PC-9 (cell line): ENCODE data around the gene PAIP2. TPM values are rescaled to one million over a fixed set of nuclear protein-coding genes. Genes with fewer than 3 reads are reported as not detected.

Source experiments
- BruUV-seq: library from RNA; stranded (reverse); fragments of 400-500 nt; replicated peaks from 2 replicates; lab custom pipeline; 2021; lab: Mats Ljungman, UMichigan
- CTCF ChIA-PET: fragments of 300-600 bp; sonication (Branson Sonifier 250); formaldehyde crosslinking; loops from one replicate; lab custom pipeline; 2022; ENCODE audit warnings: antibody characterized with exemption; lab: Charles Lee
- POLR2A ChIA-PET: fragments of 300-600 bp; sonication (Branson Sonifier 250); formaldehyde crosslinking; loops from one replicate; lab custom pipeline; 2022; ENCODE audit warnings: antibody characterized with exemption; ENCODE audit not compliant: unreplicated experiment; lab: Charles Lee
- DNase-seq, 2 experiments: peaks; one replicate each; pipeline versions ENCODE4 v3.0.0 to v3.0.0-alpha.2; 2015 to 2022; ENCODE audit warnings: mixed read lengths in 1 of 2
- H2AFZ ChIP-seq: fragments of 200-600 bp; sonication (generic); 2 replicates; pipeline ENCODE4 v1.8.1; 2017; ENCODE audit warnings: antibody characterized with exemption
- H3F3A ChIP-seq: fragments of 200-600 bp; sonication (generic); 2 replicates; pipeline ENCODE4 v1.8.1; 2017; ENCODE audit warnings: antibody characterized with exemption, mild to moderate bottlenecking, low read depth; ENCODE audit not compliant: insufficient read depth
- H3K27ac ChIP-seq: fragments of 200-600 bp; sonication (generic); 2 replicates; pipeline ENCODE4 v1.6.1; 2016; ENCODE audit warnings: mixed run types
- H3K27me3 ChIP-seq: fragments of 200-600 bp; sonication (generic); 2 replicates; pipeline ENCODE4 v1.6.1; 2016; ENCODE audit warnings: low read depth, mixed run types; ENCODE audit not compliant: insufficient read depth
- H3K36me3 ChIP-seq: fragments of 200-600 bp; sonication (generic); 2 replicates; pipeline ENCODE4 v1.6.1; 2016; ENCODE audit warnings: low read depth, mixed run types
- H3K4me1 ChIP-seq: fragments of 200-600 bp; sonication (generic); replicated peaks from 2 replicates; pipeline ENCODE4 v1.6.1; 2016; ENCODE audit warnings: mixed run types; ENCODE audit not compliant: insufficient read depth
- H3K4me2 ChIP-seq: fragments of 200-600 bp; sonication (generic); 2 replicates; pipeline ENCODE4 v1.6.1; 2017; ENCODE audit warnings: mixed run types
- H3K4me3 ChIP-seq: fragments of 200-600 bp; sonication (generic); 2 replicates; pipeline ENCODE4 v1.6.1; 2016; ENCODE audit warnings: mixed run types
- H3K79me2 ChIP-seq: fragments of 200-600 bp; sonication (generic); 2 replicates; pipeline ENCODE4 v1.6.1; 2017; ENCODE audit warnings: low read depth, mixed run types
- H3K9me2 ChIP-seq: fragments of 200-600 bp; sonication (generic); 2 replicates; pipeline ENCODE4 v1.8.1; 2017; ENCODE audit warnings: mild to moderate bottlenecking; ENCODE audit not compliant: insufficient read depth
- H3K9me3 ChIP-seq: fragments of 200-600 bp; sonication (generic); 2 replicates; pipeline ENCODE4 v1.8.1; 2016; ENCODE audit warnings: low read depth; ENCODE audit not compliant: insufficient read depth
- H4K20me1 ChIP-seq: fragments of 200-600 bp; sonication (generic); 2 replicates; pipeline ENCODE4 v1.8.1; 2017; ENCODE audit not compliant: insufficient read depth
- EZH2 ChIP-seq: fragments of 200-600 bp; sonication (generic); IDR thresholded peaks from 2 replicates; pipeline ENCODE4 v1.8.0; 2017; ENCODE audit warnings: antibody characterized with exemption, low read depth
- intact Hi-C: fragments of 100-400 bp; cut with micrococcal nuclease; formaldehyde crosslinking; loops from one replicate; pipeline ENCODE4 v1.10.0; 2022; ENCODE audit not compliant: unreplicated experiment
- total RNA-seq: library from RNA; stranded (reverse); gene quantifications from 2 replicates; pipeline ENCODE4 v1.2.3, GENCODE V29; 2021
- TF ChIP-seq, protein P1 (sequence below): fragments of 200-600 bp; sonication (generic); conservative IDR thresholded peaks from 2 replicates; pipeline ENCODE4 v1.6.1; 2017; ENCODE audit warnings: mixed run types, antibody characterized with exemption, mild to moderate bottlenecking, moderate library complexity

Gene PAIP2
- total RNA-seq, 1 experiment from 2014 or later, result 90.5 TPM

DNA sequence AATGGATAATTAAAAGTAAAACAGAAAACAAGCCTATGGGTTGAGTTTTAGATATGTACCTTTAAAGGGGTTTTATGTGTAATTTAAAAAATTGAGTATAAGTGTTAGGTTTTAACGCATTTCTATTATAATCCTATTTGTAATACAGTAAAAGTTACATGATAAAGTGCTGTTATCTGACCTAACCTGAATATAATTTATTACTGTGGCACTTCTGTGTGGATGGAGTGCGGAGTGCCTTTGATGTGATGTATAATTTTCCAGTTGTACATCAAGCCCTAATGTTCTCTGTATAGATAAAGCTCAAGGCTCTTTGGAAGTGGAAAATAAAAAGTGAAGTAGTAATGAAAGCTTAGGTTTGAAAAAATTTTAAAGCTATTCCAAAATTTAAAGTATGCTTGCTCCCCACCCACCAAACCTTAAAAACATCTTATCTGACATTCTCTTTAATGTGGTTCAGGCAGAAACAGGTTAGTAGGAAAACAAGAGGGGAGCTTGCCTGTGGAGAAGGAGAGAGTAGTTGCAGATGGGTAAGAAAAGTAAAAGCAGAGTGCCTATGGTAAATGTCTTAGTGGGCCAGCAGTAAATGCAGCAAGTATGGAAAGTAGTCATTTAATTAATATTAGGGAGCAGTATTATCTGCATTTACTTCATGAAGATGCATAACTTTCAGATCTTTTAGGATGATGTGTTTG lies 44.1 kb upstream of the PAIP2 start:
- no peaks in the 10 kb centered on the region for H3K27me3 ChIP-seq
- no peak overlapping the region for H3K27ac ChIP-seq
- H3K36me3 ChIP-seq, result 0 out of 2 replicates have a peak, but pooled peaks cover 7% of the 10 kb centered on the region
- H4K20me1 ChIP-seq, result peaks cover 82% of the 10 kb centered on the region
- TF ChIP-seq, protein P1, sequence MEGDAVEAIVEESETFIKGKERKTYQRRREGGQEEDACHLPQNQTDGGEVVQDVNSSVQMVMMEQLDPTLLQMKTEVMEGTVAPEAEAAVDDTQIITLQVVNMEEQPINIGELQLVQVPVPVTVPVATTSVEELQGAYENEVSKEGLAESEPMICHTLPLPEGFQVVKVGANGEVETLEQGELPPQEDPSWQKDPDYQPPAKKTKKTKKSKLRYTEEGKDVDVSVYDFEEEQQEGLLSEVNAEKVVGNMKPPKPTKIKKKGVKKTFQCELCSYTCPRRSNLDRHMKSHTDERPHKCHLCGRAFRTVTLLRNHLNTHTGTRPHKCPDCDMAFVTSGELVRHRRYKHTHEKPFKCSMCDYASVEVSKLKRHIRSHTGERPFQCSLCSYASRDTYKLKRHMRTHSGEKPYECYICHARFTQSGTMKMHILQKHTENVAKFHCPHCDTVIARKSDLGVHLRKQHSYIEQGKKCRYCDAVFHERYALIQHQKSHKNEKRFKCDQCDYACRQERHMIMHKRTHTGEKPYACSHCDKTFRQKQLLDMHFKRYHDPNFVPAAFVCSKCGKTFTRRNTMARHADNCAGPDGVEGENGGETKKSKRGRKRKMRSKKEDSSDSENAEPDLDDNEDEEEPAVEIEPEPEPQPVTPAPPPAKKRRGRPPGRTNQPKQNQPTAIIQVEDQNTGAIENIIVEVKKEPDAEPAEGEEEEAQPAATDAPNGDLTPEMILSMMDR, result no peak
- no peak for TF ChIP-seq EZH2
- ChIA-PET POLR2A (no interaction called here), CTCF (no interaction called here)
- H3K4me3 ChIP-seq, result no peak overlapping the region
- no peaks in the 10 kb centered on the region for H3K9me3 ChIP-seq
- peaks cover 28% of the 10 kb centered on the region for H3K4me1 ChIP-seq
- H3K79me2 ChIP-seq, result peaks cover 90% of the 10 kb centered on the region
- no TSS peak for BruUV-seq
- H3F3A ChIP-seq, result peaks cover 36% of the 10 kb centered on the region
- DNase-seq, result no peak
- no peaks in the 10 kb centered on the region for H3K9me2 ChIP-seq
- H2AFZ ChIP-seq, result no peak overlapping the region
- intact Hi-C loops, result no loop called here
- H3K4me2 ChIP-seq, result peak overlapping the region; percentile 53; the same call in 1 of the 2 replicates

DNA sequence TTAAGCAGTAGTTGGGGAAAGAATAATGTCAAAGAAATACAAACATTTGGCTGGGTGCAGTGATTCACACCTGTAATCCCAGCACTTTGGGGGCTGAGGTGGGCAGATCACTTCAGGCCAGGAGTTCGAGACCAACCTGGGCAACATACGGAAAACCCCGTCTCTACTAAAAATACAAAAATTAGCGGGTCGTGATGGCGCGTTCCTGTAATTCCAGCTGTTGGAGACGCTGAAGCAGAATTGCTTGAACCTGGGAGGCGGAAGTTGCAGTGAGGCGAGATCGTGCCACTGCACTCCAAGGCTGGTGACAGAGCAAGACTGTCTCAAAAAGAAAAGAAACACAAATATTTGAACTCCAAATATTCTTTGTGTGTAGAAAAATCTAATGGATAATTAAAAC lies 43.4 kb upstream of the PAIP2 start:
- Histone ChIP-seq H3K36me3 (0 out of 2 replicates have a peak, but pooled peaks cover 7% of the 10 kb centered on the region), H3K27me3 (no peaks in the 10 kb centered on the region), H3K79me2 (peaks cover 97% of the 10 kb centered on the region), H3K9me3 (no peaks in the 10 kb centered on the region), H3K9me2 (no peaks in the 10 kb centered on the region), H3F3A (peaks cover 38% of the 10 kb centered on the region), H2AFZ (no peak overlapping the region), H3K27ac (no peak overlapping the region), H3K4me3 (no peak overlapping the region), H3K4me2 (peak overlapping the region; percentile 53), H3K4me1 (peaks cover 28% of the 10 kb centered on the region), H4K20me1 (peaks cover 89% of the 10 kb centered on the region)
- no TSS peak for BruUV-seq
- no peak for DNase-seq
- TF ChIP-seq, protein P1, result no peak
- no peak for TF ChIP-seq EZH2
- CTCF ChIA-PET, result no interaction called here
- intact Hi-C loops, result no loop called here
- POLR2A ChIA-PET, result no interaction called here

DNA sequence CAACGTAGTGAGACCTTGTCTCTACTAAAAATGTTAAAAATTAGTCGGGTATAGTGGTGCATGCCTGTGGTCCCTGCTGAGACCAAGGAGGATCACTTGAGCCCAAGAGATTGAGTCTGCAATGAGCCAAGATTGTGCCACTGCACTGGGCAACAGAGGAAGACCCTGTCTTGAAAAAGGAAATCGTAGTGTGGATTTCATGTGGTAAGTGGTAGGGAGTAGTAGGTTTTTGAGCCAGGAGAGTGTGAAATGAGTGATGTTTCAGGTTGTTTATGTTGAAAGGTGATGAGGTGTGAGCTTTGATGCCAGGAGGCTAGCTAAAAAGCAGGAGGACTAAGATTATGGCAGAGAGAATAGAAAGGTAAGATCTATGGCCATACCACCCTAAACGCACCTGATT lies 42.2 kb upstream of the PAIP2 start:
- intact Hi-C loops, result no loop called here
- H3K79me2 ChIP-seq, result peaks cover 100% of the 10 kb centered on the region
- no peak for DNase-seq
- no peak overlapping the region for H2AFZ ChIP-seq
- POLR2A ChIA-PET, result interaction anchor here (0.6 to 0.7 kb wide), 2 partner anchors 713 to 1568 kb away, joined by 5 to 16 read pairs; no protein-coding TSS in a partner anchor
- H3K9me2 ChIP-seq, result no peaks in the 10 kb centered on the region
- 0 out of 2 replicates have a peak, but pooled peaks cover 7% of the 10 kb centered on the region for H3K36me3 ChIP-seq
- peaks cover 100% of the 10 kb centered on the region for H4K20me1 ChIP-seq
- peaks cover 33% of the 10 kb centered on the region for H3K4me1 ChIP-seq
- TF ChIP-seq, protein P1, result no peak
- TF ChIP-seq EZH2, result no peak
- peaks cover 32% of the 10 kb centered on the region for H3F3A ChIP-seq
- H3K27me3 ChIP-seq, result no peaks in the 10 kb centered on the region
- CTCF ChIA-PET, result no interaction called here
- no peak overlapping the region for H3K4me3 ChIP-seq
- H3K9me3 ChIP-seq, result no peaks in the 10 kb centered on the region
- no peak overlapping the region for H3K27ac ChIP-seq
- H3K4me2 ChIP-seq, result no peak overlapping the region
- no TSS peak for BruUV-seq
